Breast epithelium (tissue), 4 donors: ENCODE measurements around the gene LZTS2. TPM values are rescaled to one million over a fixed set of nuclear protein-coding genes. Genes with fewer than 3 reads are reported as not detected.
"Not testable (repeated sequence)": the region's sequence is repeated elsewhere in the genome, so short reads cannot be mapped to it uniquely, and the experiment has no call there.

Experiments
- DNase-seq, 2 donors: peaks; one replicate each; pipeline ENCODE4 v3.0.0-alpha.2; 2019; ENCODE audit warnings: low spot score in 2 of 2
- H3K27ac ChIP-seq, 2 donors: fragments of 200-600 bp; sonication (generic) in 1 of 2; one replicate each; pipeline ENCODE4 v1.5.1; 2016 to 2019; ENCODE audit warnings: mild to moderate bottlenecking in 1 of 2
- H3K27me3 ChIP-seq, 2 donors: fragments of 200-600 bp; sonication (generic) in 1 of 2; one replicate each; pipeline versions ENCODE4 v1.5.1 to v1.6.0; 2017 to 2019; ENCODE audit warnings: control low read depth in 1 of 2, mild to moderate bottlenecking in 1 of 2
- H3K36me3 ChIP-seq: fragments of 200-600 bp; one replicate; pipeline ENCODE4 v1.5.1; 2019
- H3K4me1 ChIP-seq, 2 donors: fragments of 200-600 bp; sonication (generic); one replicate each; pipeline ENCODE4 v1.5.1; 2016 to 2019; ENCODE audit warnings: control low read depth in 1 of 2
- H3K4me3 ChIP-seq, 3 donors: fragments of 200-600 bp; sonication (generic); 1 replicate in 2 of 3; 2 replicates in 1 of 3; pipeline ENCODE4 v1.5.1; 2016 to 2019; ENCODE audit warnings: mild to moderate bottlenecking in 3 of 3, moderate library complexity in 2 of 3
- H3K9me3 ChIP-seq, 2 donors: fragments of 200-600 bp; sonication (generic) in 1 of 2; one replicate each; pipeline ENCODE4 v1.5.1; 2016 to 2019; ENCODE audit warnings: control low read depth in 1 of 2
- CTCF ChIP-seq, 3 donors: fragments of 450-650 bp; IDR thresholded peaks; one replicate each; pipeline ENCODE4 v1.5.1; 2016 to 2017; ENCODE audit warnings: antibody characterized with exemption in 3 of 3, mild to moderate bottlenecking in 3 of 3, moderate library complexity in 3 of 3
- POLR2A ChIP-seq: fragments of 450-650 bp; IDR thresholded peaks from one replicate; pipeline ENCODE4 v1.6.1; 2016; ENCODE audit warnings: antibody characterized with exemption, mild to moderate bottlenecking, moderate library complexity
- POLR2AphosphoS5 ChIP-seq, 3 donors: sonication (generic); formaldehyde crosslinking; IDR thresholded peaks; one replicate each; pipeline ENCODE4 v1.6.1; 2017; ENCODE audit warnings: antibody characterized with exemption in 3 of 3
- intact Hi-C: fragments of 100-400 bp; cut with DNase I; formaldehyde crosslinking; loops from one replicate; pipeline ENCODE4 v1.15.1; 2023; ENCODE audit warnings: low total_unique reads
- total RNA-seq, 3 donors: library from RNA; depleted of rRNA; stranded (reverse); fragments of >200 nt; gene quantifications; one replicate each; pipeline ENCODE4 v1.1.0, GENCODE V29; 2016

Gene LZTS2
- total RNA-seq, 3 donors from 2014 or later = 44.0 to 67.5 (median 61.3) TPM

GRCh38 chr10:100970076-100970913 is 29.3 kb upstream of the LZTS2 start:
- peak in 1 of 2 donors; percentile 20 for DNase-seq
- Histone ChIP-seq H3K9me3 (no peaks in the 10 kb centered on the region), H3K27me3 (no peaks in the 10 kb centered on the region), H3K36me3 (no peaks in the 10 kb centered on the region), H3K27ac (no peak overlapping the region), H3K4me3 (peak overlapping the region; percentile 46 to 74 (median 71)), H3K4me1 (no peaks in the 10 kb centered on the region)
- intact Hi-C loops = no loop called here
- TF ChIP-seq POLR2A (no peak), POLR2AphosphoS5 (IDR thresholded peaks at IDR 0.05) (no peak), CTCF (IDR thresholded peaks at IDR 0.05) (no peak)

GRCh38 chr10:100970914-100971811 is 28.4 kb upstream of the LZTS2 start:
- no peak for TF ChIP-seq POLR2A
- no peak for TF ChIP-seq POLR2AphosphoS5 (IDR thresholded peaks at IDR 0.05)
- no peak for TF ChIP-seq CTCF (IDR thresholded peaks at IDR 0.05)
- Histone ChIP-seq H3K27me3 (no peaks in the 10 kb centered on the region), H3K27ac (no peak overlapping the region), H3K9me3 (no peaks in the 10 kb centered on the region), H3K4me3 (no peak overlapping the region), H3K4me1 (no peaks in the 10 kb centered on the region), H3K36me3 (no peaks in the 10 kb centered on the region)
- DNase-seq = peak in 1 of 2 donors; percentile 2
- intact Hi-C loops = no loop called here

GRCh38 chr10:100972115-100972903 is 27.3 kb upstream of the LZTS2 start:
- DNase-seq = peak in 1 of 2 donors; percentile 11
- TF ChIP-seq CTCF (IDR thresholded peaks at IDR 0.05) (no peak), POLR2AphosphoS5 (IDR thresholded peaks at IDR 0.05) (no peak), POLR2A (no peak)
- no peaks in the 10 kb centered on the region for H3K27me3 ChIP-seq
- H3K4me3 ChIP-seq = no peak overlapping the region
- H3K9me3 ChIP-seq = no peaks in the 10 kb centered on the region
- no peaks in the 10 kb centered on the region for H3K36me3 ChIP-seq
- H3K27ac ChIP-seq = no peak overlapping the region
- H3K4me1 ChIP-seq = no peaks in the 10 kb centered on the region
- intact Hi-C loops = no loop called here

GRCh38 chr10:100972904-100973535 is 26.6 kb upstream of the LZTS2 start:
- TF ChIP-seq POLR2AphosphoS5 (IDR thresholded peaks at IDR 0.05) (no peak), POLR2A (no peak), CTCF (IDR thresholded peaks at IDR 0.05) (no peak)
- no peaks in the 10 kb centered on the region for H3K9me3 ChIP-seq
- no peak for DNase-seq
- no peaks in the 10 kb centered on the region for H3K27me3 ChIP-seq
- intact Hi-C loops = no loop called here
- no peaks in the 10 kb centered on the region for H3K4me1 ChIP-seq
- H3K27ac ChIP-seq = no peak overlapping the region
- H3K36me3 ChIP-seq = no peaks in the 10 kb centered on the region
- no peak overlapping the region for H3K4me3 ChIP-seq

GRCh38 chr10:100975397-100975796 is 24.2 kb upstream of the LZTS2 start:
- H3K27me3 ChIP-seq, H3K36me3 ChIP-seq, H3K27ac ChIP-seq, H3K9me3 ChIP-seq, H3K4me3 ChIP-seq, intact Hi-C loops, DNase-seq, H3K4me1 ChIP-seq: not testable (repeated sequence)
